Thoracic aorta (tissue), 2 donors: ENCODE measurements around the gene RIT2. TPM values are rescaled to one million over a fixed set of nuclear protein-coding genes. Genes with fewer than 3 reads are reported as not detected.

Source experiments
- ATAC-seq: fragments of 150-250 bp; one replicate; pipeline ENCODE4 v1.8.0; 2017; ENCODE audit warnings: low read depth; ENCODE audit not compliant: insufficient number of reproducible peaks, low FRiP score
- DNase-seq: peaks from one replicate; pipeline ENCODE4 v3.0.0-alpha.2; 2020; ENCODE audit warnings: low spot score
- H3K27ac ChIP-seq, 2 donors: fragments of 200-600 bp; sonication (generic); 1 replicate in 1 of 2; 2 replicates in 1 of 2; pipeline ENCODE4 v1.5.1; 2016; ENCODE audit warnings: mild to moderate bottlenecking in 2 of 2, moderate library complexity in 2 of 2
- H3K27me3 ChIP-seq: fragments of 200-600 bp; sonication (generic); replicated peaks from 2 replicates; pipeline ENCODE4 v1.6.0; 2016; ENCODE audit warnings: mild to moderate bottlenecking; ENCODE audit not compliant: insufficient read depth
- H3K36me3 ChIP-seq: fragments of 200-600 bp; sonication (generic); one replicate; pipeline ENCODE4 v1.5.1; 2016
- H3K4me1 ChIP-seq, 2 donors: fragments of 200-600 bp; sonication (generic); 1 replicate in 1 of 2; 2 replicates in 1 of 2; pipeline versions ENCODE4 v1.5.1 to v1.6.0; 2016; ENCODE audit warnings: low read depth in 2 of 2, mild to moderate bottlenecking in 1 of 2; ENCODE audit not compliant: control insufficient read depth in 1 of 2
- H3K4me3 ChIP-seq: fragments of 200-600 bp; sonication (generic); 2 replicates; pipeline ENCODE4 v1.5.1; 2016; ENCODE audit warnings: mild to moderate bottlenecking
- H3K9me3 ChIP-seq: fragments of 200-600 bp; sonication (generic); 2 replicates; pipeline ENCODE4 v1.5.1; 2016
- CTCF ChIP-seq: fragments of 200-600 bp; sonication (generic); IDR thresholded peaks from one replicate; pipeline ENCODE4 v1.5.1; 2019; ENCODE audit warnings: antibody characterized with exemption
- total RNA-seq, 2 donors: library from RNA; depleted of rRNA; stranded (reverse); fragments of >200 nt; gene quantifications; one replicate each; pipeline versions ENCODE4 v1.1.0 to v1.2.3, GENCODE V29; 2016

RIT2 gene
- total RNA-seq, 2 donors from 2014 or later = not detected

- H3K4me1 ChIP-seq = no peaks in the 10 kb centered on the region
- H3K9me3 ChIP-seq = no peaks in the 10 kb centered on the region
- no peak overlapping the region for H3K27ac ChIP-seq
- DNase-seq (no peak), ATAC-seq (no peak)
- H3K36me3 ChIP-seq = no peaks in the 10 kb centered on the region
- no peaks in the 10 kb centered on the region for H3K27me3 ChIP-seq
- no peak overlapping the region for H3K4me3 ChIP-seq
- TF ChIP-seq CTCF = no peak
Observed at GRCh38 chr18:43077510-43078308, 37.8 kb downstream of the RIT2 start.

GRCh38 chr18:43073771-43074170, 41.7 kb downstream of the RIT2 start:
- Histone ChIP-seq H3K9me3 (no peaks in the 10 kb centered on the region), H3K27me3 (no peaks in the 10 kb centered on the region), H3K4me1 (no peaks in the 10 kb centered on the region), H3K27ac (no peak overlapping the region), H3K4me3 (no peak overlapping the region), H3K36me3 (no peaks in the 10 kb centered on the region)
- TF ChIP-seq CTCF = no peak
- DNase-seq (no peak), ATAC-seq (no peak)

- H3K4me3 ChIP-seq = no peak overlapping the region
- no peak overlapping the region for H3K27ac ChIP-seq
- H3K36me3 ChIP-seq = no peaks in the 10 kb centered on the region
- H3K27me3 ChIP-seq = no peaks in the 10 kb centered on the region
- H3K9me3 ChIP-seq = no peaks in the 10 kb centered on the region
- DNase-seq (no peak), ATAC-seq (no peak)
- no peaks in the 10 kb centered on the region for H3K4me1 ChIP-seq
- no peak for TF ChIP-seq CTCF
Observed at GRCh38 chr18:43068781-43069180, 46.7 kb downstream of the RIT2 start.

GRCh38 chr18:43067570-43067969, 47.9 kb downstream of the RIT2 start:
- TF ChIP-seq CTCF = no peak
- Histone ChIP-seq H3K4me3 (no peak overlapping the region), H3K9me3 (no peaks in the 10 kb centered on the region), H3K27ac (no peak overlapping the region), H3K4me1 (no peaks in the 10 kb centered on the region), H3K36me3 (no peaks in the 10 kb centered on the region), H3K27me3 (no peaks in the 10 kb centered on the region)
- no peak for ATAC-seq
- no peak for DNase-seq

- no peaks in the 10 kb centered on the region for H3K9me3 ChIP-seq
- no peaks in the 10 kb centered on the region for H3K4me1 ChIP-seq
- H3K4me3 ChIP-seq = no peak overlapping the region
- H3K36me3 ChIP-seq = no peaks in the 10 kb centered on the region
- no peak for TF ChIP-seq CTCF
- DNase-seq = no peak
- no peak overlapping the region for H3K27ac ChIP-seq
- no peak for ATAC-seq
- H3K27me3 ChIP-seq = no peaks in the 10 kb centered on the region
Observed at GRCh38 chr18:43061816-43062215, 53.7 kb downstream of the RIT2 start.
